Measurements from ENCODE around the gene ANKRD34C. TPM values are rescaled to one million over a fixed set of nuclear protein-coding genes. Genes with fewer than 3 reads are reported as not detected.
"Not testable (repeated sequence)": the region's sequence is repeated elsewhere in the genome, so short reads cannot be mapped to it uniquely, and the experiment has no call there.

ANKRD34C gene
- total and polyA plus RNA-seq, 7 donors = under 0.01 TPM; not detected in 6

DNA sequence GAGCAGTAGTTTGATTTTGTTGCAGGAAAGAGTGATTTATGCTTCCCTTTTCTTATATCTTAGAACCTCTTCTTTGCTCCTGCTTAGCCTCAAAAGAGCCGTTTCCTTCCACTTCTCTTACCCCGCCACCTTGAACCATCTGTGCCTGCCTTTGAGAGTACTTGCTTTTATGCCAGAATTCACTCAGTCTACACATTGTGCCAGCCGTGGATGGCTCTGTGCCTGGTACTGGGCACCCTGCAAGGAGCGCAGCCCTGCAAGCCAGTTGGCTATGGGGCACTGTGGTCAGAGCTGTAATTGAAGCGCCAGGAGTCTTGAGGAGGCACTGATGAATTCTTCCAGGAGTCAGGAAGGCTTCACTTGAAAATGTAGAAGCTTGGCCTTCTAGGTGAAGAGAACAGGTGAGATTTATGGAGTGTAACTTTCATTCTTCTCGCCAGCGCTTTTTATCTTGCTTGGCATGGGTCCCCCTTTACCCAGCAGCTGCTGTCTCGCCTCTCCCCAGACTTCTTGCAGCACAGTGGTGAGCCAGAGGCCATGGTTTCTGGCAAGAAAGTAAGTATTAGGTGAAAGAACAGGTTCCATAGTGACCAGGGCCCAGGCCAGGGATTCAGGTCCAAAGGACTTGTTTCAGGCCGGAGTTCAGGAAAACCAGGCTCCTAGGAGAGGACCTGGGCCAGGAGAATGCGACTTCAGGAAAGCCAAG, 33.3 kb downstream of the ANKRD34C start:
- Histone ChIP-seq H3K9me3 (no peaks in the 10 kb centered on the region), H3K4me1 (peaks cover 0 to 16% (median 13%) of the 10 kb centered on the region in 4 donors), H3K27ac (no peak overlapping the region), H3K36me3 (peaks cover 18 to 64% (median 31%) of the 10 kb centered on the region in 4 donors), H3K4me3 (no peak overlapping the region), H3K27me3 (no peaks in the 10 kb centered on the region)
- TF ChIP-seq, protein P1, sequence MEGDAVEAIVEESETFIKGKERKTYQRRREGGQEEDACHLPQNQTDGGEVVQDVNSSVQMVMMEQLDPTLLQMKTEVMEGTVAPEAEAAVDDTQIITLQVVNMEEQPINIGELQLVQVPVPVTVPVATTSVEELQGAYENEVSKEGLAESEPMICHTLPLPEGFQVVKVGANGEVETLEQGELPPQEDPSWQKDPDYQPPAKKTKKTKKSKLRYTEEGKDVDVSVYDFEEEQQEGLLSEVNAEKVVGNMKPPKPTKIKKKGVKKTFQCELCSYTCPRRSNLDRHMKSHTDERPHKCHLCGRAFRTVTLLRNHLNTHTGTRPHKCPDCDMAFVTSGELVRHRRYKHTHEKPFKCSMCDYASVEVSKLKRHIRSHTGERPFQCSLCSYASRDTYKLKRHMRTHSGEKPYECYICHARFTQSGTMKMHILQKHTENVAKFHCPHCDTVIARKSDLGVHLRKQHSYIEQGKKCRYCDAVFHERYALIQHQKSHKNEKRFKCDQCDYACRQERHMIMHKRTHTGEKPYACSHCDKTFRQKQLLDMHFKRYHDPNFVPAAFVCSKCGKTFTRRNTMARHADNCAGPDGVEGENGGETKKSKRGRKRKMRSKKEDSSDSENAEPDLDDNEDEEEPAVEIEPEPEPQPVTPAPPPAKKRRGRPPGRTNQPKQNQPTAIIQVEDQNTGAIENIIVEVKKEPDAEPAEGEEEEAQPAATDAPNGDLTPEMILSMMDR (IDR thresholded peaks at IDR 0.05) = no peak
- TF ChIP-seq POLR2AphosphoS5 (IDR thresholded peaks at IDR 0.05) (no peak), POLR2A (IDR thresholded peaks at IDR 0.05) (no peak), EP300 (IDR thresholded peaks at IDR 0.05) (no peak)
- intact Hi-C loops (cut with DNase I) = no loop called here
- no peak for DNase-seq
- WGBS, 2 donors = 87 to 88% methylated on average over 10 of the region's 10 CpGs

DNA sequence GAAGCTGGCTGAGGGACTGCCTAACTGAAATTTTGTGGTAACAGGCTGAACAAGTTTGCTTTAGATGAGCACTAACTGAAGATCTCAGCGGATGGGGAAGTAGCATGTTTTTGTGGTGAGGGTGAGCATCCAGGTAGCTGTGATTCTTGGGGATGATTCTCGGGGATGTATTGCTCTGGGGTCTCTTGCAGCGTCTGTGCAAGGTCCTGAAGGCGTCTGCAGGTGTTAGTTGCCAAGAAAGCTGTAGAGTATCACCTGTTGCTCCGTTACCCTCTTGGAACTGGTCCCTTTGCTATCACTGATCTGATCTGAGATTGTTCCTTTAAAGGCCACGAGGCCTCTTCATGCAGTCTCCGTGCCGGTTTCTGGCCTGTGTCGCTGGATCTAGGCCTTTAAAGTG, 34.3 kb downstream of the ANKRD34C start:
- no peak for DNase-seq
- intact Hi-C loops (cut with DNase I) = no loop called here
- Histone ChIP-seq H3K36me3 (peaks cover 18 to 72% (median 32%) of the 10 kb centered on the region in 4 donors), H3K27me3 (no peaks in the 10 kb centered on the region), H3K27ac (no peak overlapping the region), H3K4me1 (peaks cover 0 to 6% (median 4%) of the 10 kb centered on the region in 4 donors), H3K4me3 (no peak overlapping the region), H3K9me3 (no peaks in the 10 kb centered on the region)
- WGBS, 2 donors = 94% methylated on average over 9 of the region's 9 CpGs
- TF ChIP-seq, protein P1 (IDR thresholded peaks at IDR 0.05) = no peak
- TF ChIP-seq POLR2A (IDR thresholded peaks at IDR 0.05) = no peak
- TF ChIP-seq EP300 (IDR thresholded peaks at IDR 0.05) = no peak
- TF ChIP-seq POLR2AphosphoS5 (IDR thresholded peaks at IDR 0.05) = no peak

DNA sequence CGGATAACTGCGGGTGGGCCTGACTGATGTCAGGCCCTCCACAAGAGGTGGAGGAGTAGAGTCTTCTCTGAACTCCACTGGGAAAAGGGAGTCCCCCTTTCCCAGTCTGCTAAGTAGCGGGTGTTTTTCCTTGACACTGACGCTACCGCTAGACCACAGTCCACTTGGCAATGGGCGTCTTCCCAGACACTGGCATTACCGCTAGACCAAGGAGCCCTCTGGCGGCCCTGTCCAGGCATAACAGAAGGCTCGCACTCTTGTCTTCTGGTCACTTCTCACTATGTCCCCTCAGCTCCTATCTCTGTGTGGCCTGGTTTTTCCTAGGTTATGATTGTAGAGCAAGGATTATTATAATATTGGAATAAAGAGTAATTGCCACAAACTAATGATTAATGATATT, 37.5 kb downstream of the ANKRD34C start:
- 94 to 97% methylated on average over 9 of the region's 9 CpGs for WGBS, 2 donors
- H3K9me3 ChIP-seq; H3K4me1 ChIP-seq; H3K4me3 ChIP-seq; intact Hi-C loops (cut with DNase I); DNase-seq; H3K27ac ChIP-seq; H3K27me3 ChIP-seq: not testable (repeated sequence)
- peaks cover 6 to 75% (median 21%) of the 10 kb centered on the region in 4 donors for H3K36me3 ChIP-seq

DNA sequence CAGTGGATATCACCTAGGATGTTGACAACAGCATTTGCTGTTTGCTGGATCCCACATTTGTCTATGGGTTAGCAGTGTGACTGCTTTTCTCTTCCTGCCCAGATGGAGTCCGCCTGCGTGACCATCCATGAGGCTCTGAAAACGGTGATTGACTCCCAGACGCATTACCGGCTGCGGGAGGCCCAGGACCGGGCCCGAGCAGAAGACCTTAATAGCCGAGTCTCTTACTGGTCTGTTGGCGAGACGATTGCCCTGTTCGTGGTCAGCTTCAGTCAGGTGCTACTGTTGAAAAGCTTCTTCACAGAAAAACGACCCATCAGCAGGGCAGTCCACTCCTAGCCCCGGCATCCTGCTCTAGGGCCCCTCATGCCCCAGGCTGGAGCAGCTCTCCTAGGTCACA, 39.4 kb downstream of the ANKRD34C start:
- WGBS, 2 donors = 91 to 95% methylated on average over 14 of the region's 14 CpGs

DNA sequence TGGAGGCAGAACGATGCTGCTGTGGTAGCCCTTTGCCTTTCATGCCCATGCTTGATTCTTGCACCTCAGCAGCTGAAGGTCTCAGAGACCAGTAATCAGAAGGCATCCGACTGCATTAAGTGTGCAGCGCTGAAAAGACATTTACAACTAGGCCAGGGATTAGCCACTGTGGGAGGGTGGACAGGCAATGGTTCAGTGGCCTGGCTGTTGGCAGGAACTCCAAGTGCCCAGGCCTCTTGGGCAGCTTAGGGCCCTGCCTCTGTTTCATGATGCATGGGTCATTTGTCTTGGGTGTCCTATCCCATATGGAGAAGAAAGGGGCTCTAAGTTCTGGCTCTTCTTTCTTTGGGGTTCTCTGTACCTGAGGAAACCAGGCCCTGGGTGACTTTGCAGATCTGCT, 39.8 kb downstream of the ANKRD34C start:
- Histone ChIP-seq H3K36me3 (peaks cover 0 to 60% (median 9%) of the 10 kb centered on the region in 4 donors), H3K27ac (no peak overlapping the region), H3K4me1 (no peaks in the 10 kb centered on the region), H3K4me3 (no peak overlapping the region), H3K27me3 (no peaks in the 10 kb centered on the region), H3K9me3 (no peaks in the 10 kb centered on the region)
- no peak for DNase-seq
- 95 to 96% methylated on average over 3 of the region's 3 CpGs for WGBS, 2 donors
- intact Hi-C loops (cut with DNase I) = no loop called here
- TF ChIP-seq POLR2AphosphoS5 (IDR thresholded peaks at IDR 0.05) (no peak), POLR2A (IDR thresholded peaks at IDR 0.05) (no peak)
- TF ChIP-seq, protein P1 (IDR thresholded peaks at IDR 0.05) = no peak

More for the DNA sequence above, 39.4 kb downstream of the ANKRD34C start:
- intact Hi-C loops (cut with DNase I) = no loop called here
- H3K4me1 ChIP-seq = no peaks in the 10 kb centered on the region
- peaks cover 0 to 65% (median 11%) of the 10 kb centered on the region in 4 donors for H3K36me3 ChIP-seq
- H3K4me3 ChIP-seq = no peak overlapping the region
- no peak overlapping the region for H3K27ac ChIP-seq
- no peaks in the 10 kb centered on the region for H3K27me3 ChIP-seq
- no peak for TF ChIP-seq EP300 (IDR thresholded peaks at IDR 0.05)
- TF ChIP-seq POLR2A (IDR thresholded peaks at IDR 0.05) = no peak
- no peak for TF ChIP-seq POLR2AphosphoS5 (IDR thresholded peaks at IDR 0.05)
- TF ChIP-seq, protein P1 (IDR thresholded peaks at IDR 0.05) = no peak
- H3K9me3 ChIP-seq = no peaks in the 10 kb centered on the region
- no peak for DNase-seq

Data from sigmoid colon (tissue), 7 donors.